GM12878 (cell line): Measurements from ENCODE around the gene RGL1. TPM values are rescaled to one million over a fixed set of nuclear protein-coding genes. Genes with fewer than 3 reads are reported as not detected.

Experiments
- ATAC-seq: fragments of 200-7000 bp; cut with Tn5 transposase; 3 replicates; pipeline ENCODE4 v1.9.1; 2020; ENCODE audit warnings: mild to moderate bottlenecking, moderate library complexity
- BruUV-seq: library from RNA; stranded (reverse); fragments of 400-500 nt; replicated peaks from 2 replicates; lab custom pipeline; 2021; lab: Mats Ljungman, UMichigan
- CTCF ChIA-PET: fragments of 300-600 bp; sonication (Branson Sonifier 250); formaldehyde crosslinking; extraction: SDS; loops from one replicate; lab custom pipeline; 2021; ENCODE audit warnings: inconsistent platforms; lab: Yijun Ruan, JAX
- POLR2A ChIA-PET: fragments of 350-600 bp; formaldehyde crosslinking; extraction: SDS; loops from one replicate; lab custom pipeline; 2021; ENCODE audit warnings: inconsistent platforms; lab: Charles Lee
- RAD21 ChIA-PET: fragments of 300-600 bp; sonication (Branson Sonifier 250); formaldehyde crosslinking; loops from one replicate; lab custom pipeline; 2023; ENCODE audit warnings: antibody characterized with exemption; ENCODE audit not compliant: unreplicated experiment; lab: Charles Lee
- SMC1A ChIA-PET: fragments of 300-600 bp; sonication (Branson Sonifier 250); formaldehyde crosslinking; loops from one replicate; lab custom pipeline; 2023; ENCODE audit not compliant: unreplicated experiment, uncharacterized antibody; lab: Charles Lee
- DNase-seq: peaks from one replicate; pipeline ENCODE4 v3.0.0-alpha.2; 2011; ENCODE audit warnings: low read depth, low spot score
- FAIRE-seq: peaks from 3 replicates; lab custom pipeline; 2011; peaks lifted over from hg19 to GRCh38; lab: Jason Lieb, UNC
- H2AFZ ChIP-seq: 2 replicates; pipeline ENCODE4 v1.6.0; 2011; ENCODE audit warnings: low read depth, low read length, control low read depth; ENCODE audit not compliant: control insufficient read depth
- H3K27ac ChIP-seq: 2 replicates; pipeline ENCODE4 v1.5.1; 2011; ENCODE audit warnings: control low read depth; ENCODE audit not compliant: control insufficient read depth, insufficient read depth
- H3K27me3 ChIP-seq, 2 experiments: replicated peaks in 1 of 2; 2 replicates each; pipeline versions ENCODE4 v1.6.0 to v1.6.1; 2011; ENCODE audit warnings: low read length in 1 of 2; ENCODE audit not compliant: control insufficient read depth in 2 of 2, insufficient read depth in 2 of 2
- H3K36me3 ChIP-seq, 2 experiments: 2 replicates each; pipeline ENCODE4 v1.5.1; 2011; ENCODE audit warnings: low read length in 1 of 2; ENCODE audit not compliant: control insufficient read depth in 2 of 2, insufficient read depth in 2 of 2
- H3K4me1 ChIP-seq: 2 replicates; pipeline ENCODE4 v1.6.1; 2011; ENCODE audit warnings: mild to moderate bottlenecking, low read length, moderate library complexity, mixed read lengths; ENCODE audit not compliant: control insufficient read depth, insufficient read depth
- H3K4me2 ChIP-seq: 2 replicates; pipeline ENCODE4 v1.6.0; 2011; ENCODE audit warnings: control low read depth; ENCODE audit not compliant: control insufficient read depth, insufficient read depth
- H3K4me3 ChIP-seq: fragments of 200-600 bp; sonication (generic); 2 replicates; pipeline ENCODE4 v1.5.1; 2016
- H3K79me2 ChIP-seq: 2 replicates; pipeline ENCODE4 v1.6.0; 2011; ENCODE audit warnings: low read length; ENCODE audit not compliant: control insufficient read depth, insufficient read depth
- H3K9ac ChIP-seq: 2 replicates; pipeline ENCODE4 v1.8.0; 2011; ENCODE audit warnings: low read length, control low read depth, mixed read lengths; ENCODE audit not compliant: control insufficient read depth, insufficient read depth
- H3K9me3 ChIP-seq: replicated peaks from 3 replicates; pipeline ENCODE4 v1.5.1; 2011; ENCODE audit warnings: mild to moderate bottlenecking, low read length; ENCODE audit not compliant: control insufficient read depth, insufficient read depth
- H4K20me1 ChIP-seq: 2 replicates; pipeline ENCODE4 v1.6.0; 2011; ENCODE audit not compliant: control insufficient read depth, insufficient read depth
- BCL3 ChIP-seq: IDR thresholded peaks from 2 replicates; pipeline ENCODE4 v1.6.1; 2011; ENCODE audit warnings: borderline replicate concordance, low read depth, mild to moderate bottlenecking, moderate library complexity, low read length; ENCODE audit not compliant: insufficient read depth, poor library complexity, severe bottlenecking
- E4F1 ChIP-seq: fragments of 450-650 bp; IDR thresholded peaks from 2 replicates; pipeline ENCODE4 v1.6.1; 2018; ENCODE audit warnings: borderline replicate concordance, mild to moderate bottlenecking; ENCODE audit not compliant: partially characterized antibody
- EED ChIP-seq: sonication (generic); IDR thresholded peaks from 2 replicates; pipeline ENCODE4 v1.6.1; 2016; ENCODE audit warnings: antibody characterized with exemption, low read depth
- ELK1 ChIP-seq: IDR thresholded peaks from 2 replicates; pipeline ENCODE4 v1.6.1; 2012; ENCODE audit warnings: low read depth, low read length, improper control_type of control experiment
- IKZF1 ChIP-seq: fragments of 450-650 bp; conservative IDR thresholded peaks from 2 replicates; pipeline ENCODE4 v1.6.1; 2017; ENCODE audit warnings: antibody characterized with exemption, mild to moderate bottlenecking
- IRF3 ChIP-seq: fragments of 450-650 bp; IDR thresholded peaks from 2 replicates; pipeline ENCODE4 v1.6.1; 2014; ENCODE audit warnings: mild to moderate bottlenecking
- KLF5 ChIP-seq: fragments of 450-650 bp; IDR thresholded peaks from 2 replicates; pipeline ENCODE4 v1.6.1; 2014; ENCODE audit warnings: mild to moderate bottlenecking; ENCODE audit not compliant: partially characterized antibody
- NKRF ChIP-seq: fragments of 450-650 bp; conservative IDR thresholded peaks from 2 replicates; pipeline ENCODE4 v1.6.1; 2017; ENCODE audit warnings: mild to moderate bottlenecking, moderate library complexity
- NRF1 ChIP-seq: conservative IDR thresholded peaks from 2 replicates; pipeline ENCODE4 v1.6.1; 2011; ENCODE audit warnings: mild to moderate bottlenecking, low read depth, low read length, improper control_type of control experiment
- PAX5 ChIP-seq: IDR thresholded peaks from 2 replicates; pipeline ENCODE4 v1.6.1; 2011; ENCODE audit warnings: low read depth, low read length, borderline replicate concordance
- SREBF1 ChIP-seq: IDR thresholded peaks from 2 replicates; pipeline ENCODE4 v1.6.1; 2012; ENCODE audit warnings: mild to moderate bottlenecking, low read length
- SREBF2 ChIP-seq: IDR thresholded peaks from 2 replicates; pipeline ENCODE4 v1.6.1; 2012; ENCODE audit warnings: mild to moderate bottlenecking, low read length
- ZZZ3 ChIP-seq: IDR thresholded peaks from 2 replicates; pipeline ENCODE4 v1.6.1; 2011; ENCODE audit warnings: low read depth; ENCODE audit not compliant: control insufficient read depth, insufficient read length
- WGBS: methylation state at CpG from one replicate; pipeline ENCODE4 v1.1.6; 2016; ENCODE audit warnings: low lambda C conversion rate; ENCODE audit not compliant: insufficient replicate concordance, insufficient coverage; ENCODE audit errors: missing lambda C conversion rate; 5-methylcytosine and 5-hydroxymethylcytosine counted together
- in situ Hi-C: fragments of 300-500 bp; cut with MboI; formaldehyde crosslinking; loops from 9 replicates; pipeline ENCODE4 v1.14.3; 2018; ENCODE audit warnings: mixed read lengths
- intact Hi-C: fragments of 100-400 bp; cut with micrococcal nuclease; formaldehyde crosslinking; loops from one replicate; pipeline ENCODE4 v1.14.2; 2022; ENCODE audit not compliant: unreplicated experiment
- polyA plus RNA-seq, 11 experiments: library from polyadenylated mRNA; depleted of rRNA in 4 of 11; unstranded in 6 of 11; stranded (reverse) in 5 of 11; fragments of >200 nt; fragmentation: Nextera tagmentation in 4 of 11; fragmentation: Illumina TruSeq in 1 of 11; extraction: Ambion mirVana in 4 of 11; extraction: Trizol in 1 of 11; gene quantifications; 1 replicate in 1 of 11; 2 replicates in 10 of 11; pipeline versions ENCODE4 v1.2.1 to v1.2.3, GENCODE V29; 2011 to 2016; ENCODE audit warnings: inconsistent platforms in 2 of 11, missing spikeins in 2 of 11, low read depth in 1 of 11
- total RNA-seq, 4 experiments: library from RNA; depleted of rRNA in 3 of 4; stranded (reverse); fragments of >200 nt in 3 of 4; fragmentation: Illumina TruSeq in 1 of 4; extraction: Trizol in 1 of 4; gene quantifications; 2 replicates each; pipeline versions ENCODE4 v1.2.1 to v1.2.3, GENCODE V29; 2013 to 2021

Gene RGL1
- total and polyA plus RNA-seq, 10 of the 15 experiments (the other 5 are each of a cell fraction or from before 2014, with no cell fraction given): 8.1 to 25.0 (median 19.0) TPM

GRCh38 chr1:183879966-183880365, 75.0 kb downstream of the RGL1 start (continued):
- no peak for TF ChIP-seq NKRF
- no peak for TF ChIP-seq SREBF1
- no peak for TF ChIP-seq EED
- no peak for TF ChIP-seq E4F1
- no peak for TF ChIP-seq NRF1

GRCh38 chr1:183880531-183881243, 75.8 kb downstream of the RGL1 start:
- Histone ChIP-seq H2AFZ (no peak overlapping the region), H3K27ac (no peak overlapping the region), H3K36me3 (peaks cover 12 to 21% of the 10 kb centered on the region in 2 experiments; a peak in 3 of 4 replicates), H3K27me3 (no peaks in the 10 kb centered on the region), H3K4me1 (no peaks in the 10 kb centered on the region; the same call in 1 of the 2 replicates), H3K9me3 (no peaks in the 10 kb centered on the region), H4K20me1 (no peaks in the 10 kb centered on the region), H3K4me2 (no peak overlapping the region), H3K4me3 (no peak overlapping the region), H3K79me2 (no peaks in the 10 kb centered on the region; the same call in 1 of the 2 replicates), H3K9ac (no peak overlapping the region)
- ATAC-seq: no peak
- 76% methylated on average over 6 of the region's 6 CpGs for WGBS
- RAD21 ChIA-PET: interaction anchor here (1.7 kb wide), 1 partner anchor 35 kb away, joined by 4 read pairs; no protein-coding TSS in a partner anchor
- CTCF ChIA-PET: interaction anchor here (1.0 to 1.7 kb wide), 3 partner anchors 12 to 226 kb away, joined by 3 to 5 read pairs (median 4); no protein-coding TSS in a partner anchor
- SMC1A ChIA-PET: interaction anchor here (0.7 to 2.4 kb wide), 6 partner anchors 9 to 37 kb away, joined by 3 to 6 read pairs (median 4); no protein-coding TSS in a partner anchor
- BruUV-seq: no TSS peak
- in situ Hi-C loops: no loop called here
- POLR2A ChIA-PET: interaction anchor here (1.2 kb wide), 1 partner anchor 39 kb away, joined by 3 read pairs; no protein-coding TSS in a partner anchor
- DNase-seq: no peak
- no peak for FAIRE-seq
- intact Hi-C loops: no loop called here
- TF ChIP-seq ZZZ3 (no peak), BCL3 (no peak), EED (no peak), ELK1 (no peak), KLF5 (no peak), IRF3 (no peak), SREBF2 (no peak), IKZF1 (no peak), PAX5 (no peak)
